Epidermal melanocyte (primary cell): ENCODE data around the gene FOXL2NB.
A peak's percentile ranks its signal among the peaks of the same experiment; 100 is the strongest.
"Not testable (repeated sequence)": the region's sequence is repeated elsewhere in the genome, so short reads cannot be mapped to it uniquely, and the experiment has no call there.

Experiments
- DNase-seq: peaks from one replicate; pipeline ENCODE4 v3.0.0; 2011; ENCODE audit warnings: low spot score; ENCODE audit not compliant: insufficient read length

The FOXL2NB gene

DNA sequence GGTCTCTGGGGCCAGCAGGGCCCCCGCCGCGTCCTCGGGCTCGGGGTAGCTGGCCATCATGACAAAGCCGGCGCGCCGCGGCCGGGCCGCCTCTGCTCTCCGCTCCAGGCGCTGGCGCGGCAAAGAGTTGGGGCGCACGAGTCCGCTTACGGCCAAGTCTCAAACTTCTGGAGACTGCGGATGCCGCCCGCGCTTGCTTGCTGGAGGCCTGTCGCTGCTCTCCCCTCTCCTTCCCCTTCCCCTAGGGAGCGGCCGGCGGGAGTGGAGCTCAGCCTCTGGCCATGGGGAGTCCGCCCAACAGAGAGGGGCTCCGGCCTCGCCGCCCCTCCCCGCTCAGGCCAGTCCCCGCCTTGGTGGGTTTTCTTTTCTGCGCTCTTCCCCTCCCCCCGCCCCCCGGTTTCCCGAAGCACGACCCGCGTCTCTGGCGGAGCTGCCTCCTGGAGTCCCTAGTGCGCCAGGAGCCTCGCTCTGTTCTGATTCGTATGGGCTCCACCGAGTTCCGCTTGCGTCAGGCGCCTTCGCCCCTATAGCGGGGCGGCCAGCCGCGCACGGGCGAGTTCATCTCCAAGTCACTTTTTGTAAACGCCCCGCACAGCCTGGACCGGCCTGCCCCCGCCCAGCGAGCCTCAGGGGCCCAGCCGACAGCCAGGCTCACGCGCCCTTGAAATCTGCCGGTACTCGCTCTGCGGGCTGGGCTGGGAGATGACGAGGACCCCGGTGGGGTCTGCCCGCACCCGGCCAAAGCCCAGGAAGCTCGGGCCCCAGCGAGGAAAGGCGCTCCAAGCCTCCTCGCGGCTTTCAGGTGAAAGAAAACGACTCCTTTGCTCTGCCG, at the start of gene FOXL2NB, which contains the start of gene FOXL2:
FOXL2NB (plus strand) TSS at position 555 of the 832 bp plus-strand sequence; CDS start at position 703, 148 bp downstream.
FOXL2 (minus strand) TSS at position 475 of the 832 bp plus-strand sequence; CDS start at position 60, 415 bp downstream.
- DNase-seq = no peak

DNA sequence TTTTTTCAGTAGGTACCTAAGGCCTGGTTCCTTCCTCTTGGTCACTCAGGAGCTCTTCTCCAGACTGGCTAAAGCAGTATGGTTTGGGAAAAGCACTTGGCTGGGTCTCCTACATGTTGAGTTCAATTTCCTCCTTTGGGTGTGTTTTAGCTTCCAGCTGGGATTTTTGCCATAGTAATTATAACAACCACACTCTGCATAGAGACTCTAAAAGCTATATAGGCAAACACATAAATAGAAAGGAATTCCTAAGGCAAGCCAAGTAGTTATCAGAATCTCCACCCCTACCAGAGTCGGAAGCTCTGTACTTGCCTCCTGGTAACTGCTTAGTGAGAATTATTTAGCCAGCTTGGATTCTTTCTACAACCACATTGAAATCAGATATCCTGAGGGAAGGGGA, 48.7 kb upstream of the FOXL2NB start:
- DNase-seq = no peak

GRCh38 chr3:138898708-138899107, 48.3 kb upstream of the FOXL2NB start:
- DNase-seq = no peak

DNA sequence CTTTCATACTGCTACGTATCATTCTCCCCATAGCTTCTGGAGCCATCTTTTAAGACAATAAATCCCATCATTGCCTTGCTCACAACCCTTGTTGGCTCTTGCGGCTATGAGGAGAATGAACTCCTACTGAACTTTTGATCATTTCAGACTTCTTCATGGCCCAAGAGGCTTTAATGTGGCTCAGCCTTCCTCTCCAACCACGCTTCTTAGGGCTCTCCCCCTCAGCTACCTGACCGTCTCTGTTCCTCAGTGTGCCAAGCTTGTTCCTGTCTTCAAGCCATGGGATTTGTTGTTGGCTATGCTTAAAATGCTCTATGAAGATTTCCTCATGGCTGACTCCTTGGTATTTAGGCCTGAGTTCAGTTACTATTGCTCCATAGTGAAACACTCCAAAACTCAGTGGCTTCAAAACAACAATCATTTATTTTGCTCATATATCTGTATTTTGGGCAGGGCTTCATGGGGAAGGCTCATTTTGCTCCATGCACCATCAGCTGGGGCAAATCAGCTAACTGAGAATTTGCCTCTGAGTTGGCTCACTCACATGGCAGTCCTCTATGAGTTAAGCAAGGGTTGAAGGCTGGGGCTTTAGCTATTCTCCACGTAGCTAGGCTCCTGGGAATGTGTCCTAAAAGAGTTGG, 47.5 kb upstream of the FOXL2NB start:
- no peak for DNase-seq

- no peak for DNase-seq
Observed at GRCh38 chr3:138901567-138901966, 45.5 kb upstream of the FOXL2NB start.

GRCh38 chr3:138902171-138902570, 44.8 kb upstream of the FOXL2NB start:
- DNase-seq = no peak

DNA sequence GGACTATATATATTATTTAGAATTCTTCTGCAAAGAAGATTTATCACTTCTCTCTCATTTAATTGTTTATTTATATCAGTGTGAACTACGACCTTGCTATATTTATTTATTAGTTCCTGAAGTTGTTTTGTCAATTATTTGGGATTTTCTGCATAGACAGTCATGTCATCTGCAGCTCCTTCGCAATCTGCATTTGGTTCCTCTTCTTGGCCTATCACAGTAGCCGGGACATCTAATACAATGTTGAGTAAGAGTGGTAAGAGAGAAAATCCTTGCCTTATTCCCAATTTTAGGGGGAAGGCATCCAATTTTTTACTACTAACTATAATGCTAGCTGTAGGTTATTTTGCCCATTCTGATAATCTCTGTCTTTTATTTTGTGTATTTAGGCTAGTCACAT, 39.5 kb upstream of the FOXL2NB start:
- DNase-seq = no peak

DNA sequence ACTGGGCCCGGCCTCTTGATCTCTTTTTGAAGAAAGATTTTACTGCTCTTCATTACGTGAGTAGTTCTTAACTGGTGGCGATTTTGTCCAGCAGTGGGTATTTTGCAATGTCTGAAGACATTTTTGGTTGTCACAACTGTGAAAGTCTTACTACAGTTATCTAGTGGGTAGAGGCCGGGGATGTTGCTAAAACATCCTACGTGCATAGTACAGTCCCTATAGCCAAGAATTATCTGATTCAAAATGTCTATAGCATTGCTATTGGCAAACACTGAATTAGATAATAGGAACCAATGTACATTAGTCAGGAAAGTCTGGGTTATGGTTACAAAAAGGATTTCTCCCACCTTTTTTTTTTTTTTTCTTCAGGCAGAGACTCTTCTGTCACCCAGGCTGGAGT, 38.2 kb upstream of the FOXL2NB start:
- DNase-seq = no peak

- no peak for DNase-seq
Observed at GRCh38 chr3:138909904-138910303, 37.1 kb upstream of the FOXL2NB start.

DNA sequence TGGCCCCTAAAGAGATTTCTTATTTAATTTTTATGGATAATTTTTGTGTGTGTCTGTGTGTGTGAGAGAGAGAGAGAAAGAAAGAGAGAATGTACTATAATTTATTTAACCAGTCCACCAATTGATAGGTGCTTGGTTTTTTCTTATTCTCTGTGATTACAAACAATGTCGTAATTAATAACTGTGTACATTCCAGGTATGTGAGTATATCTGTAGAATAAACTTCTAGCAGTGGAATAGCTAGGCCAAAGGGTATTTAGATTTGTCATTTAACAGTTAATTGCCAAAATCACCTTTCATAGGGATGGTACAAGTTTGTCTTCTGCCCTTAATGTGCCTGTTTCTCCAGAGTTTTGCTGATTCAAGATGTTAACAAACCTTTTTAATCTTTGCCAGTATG, 35.4 kb upstream of the FOXL2NB start:
- no peak for DNase-seq

DNA sequence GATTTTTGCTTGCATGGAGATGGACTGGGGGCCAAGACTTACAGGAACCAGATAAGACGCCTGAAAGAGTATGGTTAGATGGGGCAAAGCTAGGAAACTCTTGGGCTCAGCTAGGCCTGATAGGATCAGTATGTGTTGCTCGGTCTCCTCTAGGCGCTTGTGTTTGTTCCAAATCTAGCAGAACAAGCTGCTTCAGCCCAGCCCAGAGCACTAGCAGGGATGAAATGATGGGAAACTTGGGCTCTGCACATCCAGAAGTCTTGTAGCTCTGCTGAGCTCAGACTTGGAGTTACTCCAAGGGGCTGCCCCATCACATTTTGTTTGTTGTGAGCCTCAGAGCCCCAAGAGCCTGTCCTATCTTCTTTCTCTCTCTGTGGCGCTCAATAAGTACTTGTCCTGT, 34.8 kb upstream of the FOXL2NB start:
- no peak for DNase-seq

DNA sequence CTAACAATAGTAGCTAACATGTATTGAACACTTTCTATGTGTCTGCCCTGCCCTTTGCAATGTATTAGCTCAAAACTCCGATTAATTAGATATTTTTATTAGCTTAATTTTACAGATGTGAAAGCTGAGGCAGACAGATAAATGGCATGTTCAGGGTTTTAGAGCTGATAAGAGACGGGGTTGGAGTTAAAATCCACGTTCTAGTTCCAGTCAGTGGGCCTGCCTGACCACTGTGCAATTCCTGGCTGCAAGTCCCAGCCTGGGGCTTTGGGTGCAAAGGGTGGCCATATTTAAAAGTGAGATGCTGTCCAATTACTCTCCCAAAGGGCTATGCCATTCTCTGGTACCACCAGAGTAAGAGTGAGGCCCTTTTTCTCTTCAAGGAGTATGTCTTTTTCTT, 33.3 kb upstream of the FOXL2NB start:
- no peak for DNase-seq

DNA sequence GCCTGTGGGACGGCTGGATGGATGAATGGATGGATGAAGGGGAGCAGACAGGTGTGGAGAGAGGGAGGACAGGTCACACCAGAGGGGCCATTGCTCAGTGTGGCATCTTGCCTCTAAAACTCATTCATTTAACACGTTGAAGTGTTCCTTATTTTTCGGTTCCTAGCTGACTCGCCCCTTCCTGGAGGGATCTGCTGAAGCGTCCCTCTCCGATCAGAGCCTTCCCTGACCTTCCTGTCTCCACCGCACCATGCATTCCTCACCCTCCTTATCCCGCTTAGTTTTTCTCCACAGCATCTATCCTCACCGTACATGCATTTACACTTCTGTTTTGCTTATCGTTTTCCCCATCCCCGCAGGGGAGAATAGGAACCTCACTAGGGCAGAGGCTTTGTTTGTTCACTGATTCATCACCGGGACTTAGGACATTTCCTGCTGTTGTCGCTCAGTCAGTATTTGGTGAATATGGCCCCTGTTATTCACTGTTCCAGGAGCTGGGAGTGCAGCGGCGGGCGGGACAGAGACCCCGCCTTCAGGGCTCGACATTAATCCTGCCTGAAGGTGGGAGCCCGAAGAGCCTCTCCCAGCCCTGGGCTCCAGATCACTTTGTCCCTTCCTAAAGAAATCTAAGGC, 32.0 kb upstream of the FOXL2NB start:
- no peak for DNase-seq

DNA sequence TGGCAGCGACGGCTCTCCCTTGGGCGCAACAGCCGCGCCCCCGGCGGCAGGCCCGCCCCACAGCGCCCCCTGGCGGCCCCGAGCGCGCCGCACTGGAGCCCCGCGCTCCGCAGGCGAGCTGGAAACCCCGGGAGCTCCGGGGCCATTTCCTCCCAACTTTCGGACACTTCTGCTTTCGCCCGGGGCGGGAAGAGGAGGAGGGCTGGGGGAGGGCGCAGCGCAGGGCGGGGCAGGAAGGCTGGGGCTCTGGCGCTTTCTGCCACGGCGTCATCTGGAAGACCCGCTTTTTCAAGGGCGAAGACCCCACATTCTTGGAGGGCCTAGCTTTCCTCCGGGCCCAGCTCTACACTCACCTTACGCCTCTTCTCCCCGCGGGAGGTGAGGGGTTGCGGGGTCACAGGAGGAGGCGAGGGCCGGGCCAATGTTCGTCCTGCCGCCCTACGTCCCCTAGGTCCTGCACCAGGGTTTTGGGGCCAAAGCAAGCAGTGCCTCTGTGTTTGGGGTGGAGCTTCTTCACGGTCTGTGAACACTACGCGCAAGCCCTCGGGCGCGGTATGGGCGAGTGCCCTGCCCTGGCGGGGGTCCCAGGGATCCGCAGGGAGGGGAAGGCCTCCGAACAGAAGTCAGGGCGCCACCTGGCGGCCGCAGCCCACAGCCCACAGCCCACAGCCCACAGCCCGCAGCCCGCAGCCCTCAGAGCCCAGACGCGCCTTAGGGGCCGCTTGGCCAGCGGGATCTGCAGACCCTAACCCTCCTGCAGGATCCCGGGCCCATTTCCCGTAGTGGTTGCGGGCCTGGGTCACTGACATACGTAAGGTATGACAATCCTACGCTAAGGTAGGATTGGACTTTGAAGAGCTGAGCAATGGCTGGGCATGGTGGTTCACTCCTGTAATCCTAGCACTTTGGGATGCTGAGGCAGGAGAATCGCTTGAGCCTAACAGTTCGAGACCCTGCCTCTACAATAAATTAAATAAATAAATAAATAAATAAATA, 31.2 kb upstream of the FOXL2NB start:
- DNase-seq = peak; percentile 95

DNA sequence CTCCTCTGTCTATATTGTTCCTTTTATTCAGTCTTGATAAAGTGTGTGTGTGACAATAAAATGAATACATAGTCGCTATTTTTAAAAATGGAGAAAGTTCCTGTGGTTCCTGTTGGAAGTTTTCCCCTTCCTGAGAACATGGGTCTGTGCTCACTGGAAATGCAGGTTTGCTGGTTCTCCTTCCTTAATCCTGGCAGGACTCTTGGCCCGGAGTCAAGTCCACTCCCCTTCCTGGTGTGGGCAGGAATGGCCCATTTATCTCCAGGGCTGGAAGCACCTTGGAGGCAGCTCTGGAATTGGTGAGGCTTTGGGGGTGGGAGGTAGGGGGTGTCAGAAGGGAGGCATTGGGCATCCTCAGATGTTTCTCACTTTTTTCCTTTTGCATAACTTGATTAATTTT, 30.2 kb upstream of the FOXL2NB start:
- no peak for DNase-seq

GRCh38 chr3:138919325-138919724, 27.7 kb upstream of the FOXL2NB start:
- no peak for DNase-seq

DNA sequence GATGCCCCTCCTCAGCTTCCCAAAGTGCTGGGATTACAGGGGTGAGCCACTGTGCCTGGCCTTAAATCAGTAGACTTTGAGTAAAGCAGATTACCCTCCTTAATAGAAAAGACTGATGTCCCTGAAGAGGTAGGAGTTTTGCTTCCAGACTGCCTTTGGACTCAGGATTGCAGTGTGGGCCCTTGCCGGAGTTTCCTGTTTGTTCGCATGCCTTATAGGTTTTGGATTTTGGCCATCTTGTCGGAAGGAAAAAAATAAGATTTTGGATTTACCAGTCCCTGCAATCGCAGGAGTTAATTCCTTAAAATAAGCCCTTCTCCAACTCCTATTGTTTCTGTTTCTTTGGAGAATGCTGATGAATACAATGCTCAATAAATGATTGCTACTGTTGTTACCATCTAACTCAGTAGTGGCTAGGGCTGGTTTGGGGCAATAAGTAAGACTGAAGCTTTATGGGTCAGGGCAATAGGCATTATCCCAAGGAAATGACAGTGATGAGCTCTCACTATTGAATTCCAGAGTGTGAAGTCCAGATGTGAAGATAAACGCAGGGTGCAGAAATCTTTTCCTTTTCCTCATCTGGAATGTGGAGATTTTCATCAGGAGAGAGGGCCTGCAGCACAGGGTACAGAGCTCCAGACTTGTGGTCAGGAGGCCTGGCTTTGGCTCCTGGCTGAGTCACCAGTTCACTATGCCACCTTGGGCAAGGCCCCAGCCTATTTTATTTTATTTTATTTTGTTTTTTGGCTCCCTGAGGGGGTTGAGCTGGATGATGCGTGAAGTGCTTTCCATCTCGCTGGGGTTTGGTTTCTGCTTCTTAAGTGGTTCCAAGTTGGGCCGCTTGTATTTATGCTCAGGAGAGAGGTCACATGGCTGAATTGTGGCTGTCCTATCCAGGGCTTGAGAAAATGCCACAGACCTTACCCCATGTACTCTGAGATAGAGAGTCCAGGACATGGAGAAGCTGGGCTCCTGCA, 25.4 kb upstream of the FOXL2NB start:
- peak; percentile 55 for DNase-seq

DNA sequence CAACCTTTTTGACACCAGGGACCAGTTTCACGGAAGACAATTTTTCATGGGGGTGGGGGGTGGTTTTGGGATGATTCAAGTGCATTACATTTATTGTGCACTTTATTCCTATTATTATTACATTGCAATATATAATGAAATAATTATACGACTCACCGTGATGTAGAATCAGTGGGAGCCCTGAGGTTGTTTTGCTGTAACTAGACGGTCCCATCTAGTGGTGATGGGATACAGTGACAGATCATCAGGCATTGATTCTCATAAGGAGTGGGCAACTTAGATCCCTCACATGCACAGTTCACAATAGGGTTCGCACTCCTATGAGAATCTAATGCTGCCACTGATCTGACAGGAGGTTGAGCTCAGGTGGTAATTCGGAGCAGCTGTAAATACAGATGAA, 24.6 kb upstream of the FOXL2NB start:
- DNase-seq = not testable (repeated sequence)

DNA sequence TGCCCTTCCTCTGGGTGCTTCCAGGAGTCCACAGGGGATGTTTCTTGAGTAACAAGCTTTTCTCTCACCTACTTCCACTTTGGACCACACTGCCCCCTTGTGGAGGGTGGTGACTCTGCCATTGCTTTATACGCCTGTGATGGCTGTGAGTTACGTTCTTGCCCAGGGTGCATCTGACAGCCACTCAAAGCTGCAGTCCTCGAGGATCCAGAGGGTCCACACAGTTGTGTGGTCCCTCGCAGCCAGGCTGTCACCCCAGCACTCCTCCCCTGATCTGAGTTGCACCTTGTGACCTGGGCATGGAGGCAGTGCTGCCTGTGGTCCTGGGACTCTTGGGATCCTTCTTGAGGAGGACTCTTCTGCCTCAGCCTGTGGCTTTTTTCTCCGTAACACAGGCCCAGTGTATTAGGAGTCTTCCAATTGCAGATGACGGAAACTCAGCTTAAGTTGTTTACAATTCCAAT, 23.5 kb upstream of the FOXL2NB start:
- peak; percentile 85 for DNase-seq
